Measurements from ENCODE around the gene TRIM44.

Gene TRIM44

GRCh38 chr11:35746356-35747153 is 84.0 kb downstream of the TRIM44 start:
- Histone ChIP-seq H3K27ac (ENCODE audit: low read depth, low read length) (no peak overlapping the region), H3K79me2 (ENCODE audit: control insufficient read depth, low read length) (no peaks in the 10 kb centered on the region), H3K27me3 (ENCODE audit: control insufficient read depth, low read length) (no peaks in the 10 kb centered on the region), H3K4me2 (ENCODE audit: low read length) (no peak overlapping the region), H4K20me1 (ENCODE audit: control insufficient read depth, insufficient read depth, low read depth, low read length) (no peaks in the 10 kb centered on the region), H3K4me1 (ENCODE audit: control insufficient read depth, low read length) (no peaks in the 10 kb centered on the region), H3F3A (ENCODE audit: control insufficient read depth, insufficient read depth) (no peaks in the 10 kb centered on the region), H3K4me3 (ENCODE audit: low read length) (no peak overlapping the region), H3K9me2 (replicated peaks; ENCODE audit: control insufficient read depth, low read length) (no peaks in the 10 kb centered on the region), H3K9me3 (ENCODE audit: control insufficient read depth, insufficient read depth, low read length) (no peaks in the 10 kb centered on the region), H3K36me3 (ENCODE audit: control insufficient read depth, low read length) (no peaks in the 10 kb centered on the region)
- no peak for TF ChIP-seq CTCF (IDR thresholded peaks at IDR 0.05; ENCODE audit: low read depth, low read length, poor library complexity, severe bottlenecking)
- no peak for TF ChIP-seq EZH2phosphoT487 (IDR thresholded peaks at IDR 0.05; ENCODE audit: borderline replicate concordance, low read length)

- H3K27me3 ChIP-seq (ENCODE audit: control insufficient read depth, low read length): no peaks in the 10 kb centered on the region
- H3K4me3 ChIP-seq (ENCODE audit: low read length): no peak overlapping the region
- H3K79me2 ChIP-seq (ENCODE audit: control insufficient read depth, low read length): no peaks in the 10 kb centered on the region
- H3K27ac ChIP-seq (ENCODE audit: low read depth, low read length): no peak overlapping the region
- no peaks in the 10 kb centered on the region for H3K9me3 ChIP-seq (ENCODE audit: control insufficient read depth, insufficient read depth, low read length)
- no peaks in the 10 kb centered on the region for H3K9me2 ChIP-seq (replicated peaks; ENCODE audit: control insufficient read depth, low read length)
- no peaks in the 10 kb centered on the region for H3F3A ChIP-seq (ENCODE audit: control insufficient read depth, insufficient read depth)
- H3K36me3 ChIP-seq (ENCODE audit: control insufficient read depth, low read length): no peaks in the 10 kb centered on the region
- H4K20me1 ChIP-seq (ENCODE audit: control insufficient read depth, insufficient read depth, low read depth, low read length): no peaks in the 10 kb centered on the region
- no peaks in the 10 kb centered on the region for H3K4me1 ChIP-seq (ENCODE audit: control insufficient read depth, low read length)
- no peak overlapping the region for H3K4me2 ChIP-seq (ENCODE audit: low read length)
- TF ChIP-seq EZH2phosphoT487 (IDR thresholded peaks at IDR 0.05; ENCODE audit: borderline replicate concordance, low read length): no peak
- no peak for TF ChIP-seq CTCF (IDR thresholded peaks at IDR 0.05; ENCODE audit: low read depth, low read length, poor library complexity, severe bottlenecking)
Measured at GRCh38 chr11:35747668-35748067, 85.1 kb downstream of the TRIM44 start.

- Histone ChIP-seq H3K36me3 (ENCODE audit: control insufficient read depth, low read length) (no peaks in the 10 kb centered on the region), H3K27ac (ENCODE audit: low read depth, low read length) (no peak overlapping the region), H3K4me2 (ENCODE audit: low read length) (no peak overlapping the region), H3K4me1 (ENCODE audit: control insufficient read depth, low read length) (no peaks in the 10 kb centered on the region), H3K79me2 (ENCODE audit: control insufficient read depth, low read length) (no peaks in the 10 kb centered on the region), H3K9me2 (replicated peaks; ENCODE audit: control insufficient read depth, low read length) (no peaks in the 10 kb centered on the region), H3K27me3 (ENCODE audit: control insufficient read depth, low read length) (no peaks in the 10 kb centered on the region), H4K20me1 (ENCODE audit: control insufficient read depth, insufficient read depth, low read depth, low read length) (no peaks in the 10 kb centered on the region), H3K9me3 (ENCODE audit: control insufficient read depth, insufficient read depth, low read length) (no peaks in the 10 kb centered on the region), H3F3A (ENCODE audit: control insufficient read depth, insufficient read depth) (no peaks in the 10 kb centered on the region), H3K4me3 (ENCODE audit: low read length) (no peak overlapping the region)
- TF ChIP-seq CTCF (IDR thresholded peaks at IDR 0.05; ENCODE audit: low read depth, low read length, poor library complexity, severe bottlenecking): no peak
- no peak for TF ChIP-seq EZH2phosphoT487 (IDR thresholded peaks at IDR 0.05; ENCODE audit: borderline replicate concordance, low read length)
Measured at GRCh38 chr11:35748644-35749043, 86.1 kb downstream of the TRIM44 start.
